Mesendoderm (in vitro differentiated cells): ENCODE results near the gene TTC33.
"Not testable (repeated sequence)": the region's sequence is repeated elsewhere in the genome, so short reads cannot be mapped to it uniquely, and the experiment has no call there.

ENCODE experiments used
- DNase-seq: peaks from one replicate; pipeline ENCODE4 v3.0.0; 2013
- H2AK5ac ChIP-seq: 2 replicates; pipeline ENCODE4 v1.6.1; 2013; ENCODE audit warnings: low read length, inconsistent platforms
- H2BK120ac ChIP-seq: 2 replicates; pipeline ENCODE4 v1.6.1; 2013; ENCODE audit warnings: low read depth, mild to moderate bottlenecking, low read length, moderate library complexity, mixed read lengths
- H2BK15ac ChIP-seq: replicated peaks from 2 replicates; pipeline ENCODE4 v1.6.1; 2013; ENCODE audit warnings: low read depth, mild to moderate bottlenecking, moderate library complexity
- H2BK5ac ChIP-seq: 2 replicates; pipeline ENCODE4 v1.6.1; 2013; ENCODE audit warnings: low read length, inconsistent platforms
- H3K18ac ChIP-seq: 2 replicates; pipeline ENCODE4 v1.6.1; 2013; ENCODE audit warnings: mild to moderate bottlenecking, low read length, mixed read lengths
- H3K23ac ChIP-seq: one replicate; pipeline ENCODE4 v1.6.1; 2013; ENCODE audit warnings: low read length
- H3K27ac ChIP-seq: 2 replicates; pipeline ENCODE4 v1.5.1; 2013; ENCODE audit warnings: low read depth, mild to moderate bottlenecking, inconsistent platforms, low read length, moderate library complexity
- H3K27me3 ChIP-seq: 2 replicates; pipeline ENCODE4 v1.6.1; 2013; ENCODE audit warnings: low read length, control low read depth, mild to moderate bottlenecking, inconsistent platforms; ENCODE audit not compliant: insufficient read depth, poor library complexity
- H3K36me3 ChIP-seq: 2 replicates; pipeline ENCODE4 v1.6.1; 2013; ENCODE audit warnings: low read length, inconsistent platforms; ENCODE audit not compliant: control insufficient read depth, insufficient read depth
- H3K4ac ChIP-seq: one replicate; pipeline ENCODE4 v1.6.1; 2013; ENCODE audit warnings: low read depth, mild to moderate bottlenecking, low read length, moderate library complexity
- H3K4me1 ChIP-seq: 2 replicates; pipeline ENCODE4 v1.6.1; 2013; ENCODE audit warnings: low read depth, low read length, inconsistent platforms; ENCODE audit not compliant: control insufficient read depth
- H3K4me2 ChIP-seq: 2 replicates; pipeline ENCODE4 v1.6.1; 2013; ENCODE audit warnings: low read length
- H3K4me3 ChIP-seq: 2 replicates; pipeline ENCODE4 v1.5.1; 2013; ENCODE audit warnings: mild to moderate bottlenecking, low read length
- H3K56ac ChIP-seq: one replicate; pipeline ENCODE4 v1.6.1; 2013; ENCODE audit warnings: low read length
- H3K79me1 ChIP-seq: 2 replicates; pipeline ENCODE4 v1.6.1; 2013; ENCODE audit warnings: low read length, inconsistent platforms
- H3K79me2 ChIP-seq: 2 replicates; pipeline ENCODE4 v1.6.1; 2013; ENCODE audit warnings: mild to moderate bottlenecking, low read length; ENCODE audit not compliant: control insufficient read depth, insufficient read depth
- H3K9ac ChIP-seq: 2 replicates; pipeline ENCODE4 v1.6.1; 2013; ENCODE audit warnings: low read length, inconsistent platforms
- H4K5ac ChIP-seq: one replicate; pipeline ENCODE4 v1.6.1; 2013; ENCODE audit warnings: low read length
- H4K8ac ChIP-seq: one replicate; pipeline ENCODE4 v1.6.1; 2013; ENCODE audit warnings: low read depth, mild to moderate bottlenecking, control low read depth, low read length, moderate library complexity
- WGBS: extraction: QIAGEN DNeasy Blood & Tissue Kit; methylation state at CpG from one replicate; pipeline ENCODE4 v1.1.7; 2013; ENCODE audit warnings: low lambda C conversion rate, missing lambda C conversion rate; ENCODE audit not compliant: insufficient coverage; ENCODE audit errors: extremely low coverage; 5-methylcytosine and 5-hydroxymethylcytosine counted together

TTC33 gene

GRCh38 chr5:40722497-40722911 is 33.3 kb downstream of the TTC33 start:
- not testable (repeated sequence) for H3K23ac ChIP-seq, H3K4me2 ChIP-seq, DNase-seq, H2AK5ac ChIP-seq, H3K4ac ChIP-seq, H3K4me3 ChIP-seq, H2BK15ac ChIP-seq, H3K9ac ChIP-seq, H2BK5ac ChIP-seq, H4K5ac ChIP-seq, H4K8ac ChIP-seq, H2BK120ac ChIP-seq, H3K79me2 ChIP-seq, H3K36me3 ChIP-seq, H3K27me3 ChIP-seq, H3K56ac ChIP-seq, H3K27ac ChIP-seq, H3K18ac ChIP-seq, H3K4me1 ChIP-seq, H3K79me1 ChIP-seq
- WGBS, result no CpG with 5 or more reads among the region's 37 CpGs

DNA sequence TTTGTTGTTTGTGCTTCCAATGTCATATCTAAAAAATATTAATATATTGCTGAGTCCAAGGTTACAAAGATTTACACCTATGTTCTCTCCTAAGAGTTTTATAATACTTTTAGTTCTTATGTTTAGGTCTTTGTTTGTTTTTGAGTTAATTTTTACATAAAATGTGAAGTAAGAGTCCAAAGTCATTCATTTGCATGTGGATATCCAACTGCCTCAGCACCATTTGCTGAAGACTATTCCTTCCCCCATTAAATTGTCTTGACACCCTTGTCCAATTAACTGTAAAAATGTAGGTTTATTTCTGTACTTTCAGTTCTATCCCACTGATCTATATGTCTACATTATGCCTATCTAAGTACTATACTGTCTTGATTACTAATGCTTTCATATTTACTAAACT is 35.7 kb downstream of the TTC33 start:
- no peak overlapping the region for H3K18ac ChIP-seq
- no peak overlapping the region for H2AK5ac ChIP-seq
- no peak overlapping the region for H3K4me3 ChIP-seq
- no peaks in the 10 kb centered on the region for H3K79me2 ChIP-seq
- no peak for DNase-seq
- no peak overlapping the region for H4K8ac ChIP-seq
- H3K27me3 ChIP-seq, result no peaks in the 10 kb centered on the region
- no peak overlapping the region for H2BK120ac ChIP-seq
- H3K23ac ChIP-seq, result no peak overlapping the region
- no peak overlapping the region for H2BK15ac ChIP-seq
- no peak overlapping the region for H2BK5ac ChIP-seq
- no peak overlapping the region for H3K56ac ChIP-seq
- H4K5ac ChIP-seq, result no peak overlapping the region
- no peak overlapping the region for H3K4me2 ChIP-seq
- H3K4ac ChIP-seq, result no peak overlapping the region
- H3K79me1 ChIP-seq, result no peaks in the 10 kb centered on the region
- H3K4me1 ChIP-seq, result no peaks in the 10 kb centered on the region
- no peak overlapping the region for H3K9ac ChIP-seq
- no peaks in the 10 kb centered on the region for H3K36me3 ChIP-seq
- no peak overlapping the region for H3K27ac ChIP-seq

DNA sequence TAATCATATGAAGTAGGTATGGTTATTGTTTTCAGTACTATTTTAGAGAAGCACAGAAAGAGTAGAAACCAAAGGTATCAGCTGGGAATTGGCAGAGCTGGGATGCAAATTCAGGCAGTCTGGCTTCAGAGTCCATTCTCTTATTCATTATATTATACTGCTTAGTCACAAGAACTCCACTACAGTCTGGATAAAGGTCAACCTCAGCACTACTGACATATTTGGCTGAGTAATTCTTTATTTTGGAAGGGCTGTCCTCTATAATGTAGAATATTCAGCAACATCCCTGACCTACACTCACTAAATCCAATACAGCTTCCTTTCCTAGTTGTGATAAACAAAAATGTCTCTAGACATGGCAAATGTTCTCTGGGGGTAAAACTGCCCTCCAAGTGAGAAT is 38.5 kb downstream of the TTC33 start:
- Histone ChIP-seq H3K56ac (no peak overlapping the region), H3K18ac (no peak overlapping the region), H2BK120ac (no peak overlapping the region), H3K4me3 (no peak overlapping the region), H3K4me2 (no peak overlapping the region), H3K79me1 (no peaks in the 10 kb centered on the region), H2AK5ac (no peak overlapping the region), H2BK15ac (no peak overlapping the region), H2BK5ac (no peak overlapping the region), H3K9ac (no peak overlapping the region), H3K79me2 (no peaks in the 10 kb centered on the region), H4K5ac (no peak overlapping the region), H3K4me1 (no peaks in the 10 kb centered on the region), H3K23ac (no peak overlapping the region), H3K4ac (no peak overlapping the region), H4K8ac (no peak overlapping the region), H3K27ac (no peak overlapping the region), H3K27me3 (no peaks in the 10 kb centered on the region), H3K36me3 (no peaks in the 10 kb centered on the region)
- DNase-seq, result no peak

DNA sequence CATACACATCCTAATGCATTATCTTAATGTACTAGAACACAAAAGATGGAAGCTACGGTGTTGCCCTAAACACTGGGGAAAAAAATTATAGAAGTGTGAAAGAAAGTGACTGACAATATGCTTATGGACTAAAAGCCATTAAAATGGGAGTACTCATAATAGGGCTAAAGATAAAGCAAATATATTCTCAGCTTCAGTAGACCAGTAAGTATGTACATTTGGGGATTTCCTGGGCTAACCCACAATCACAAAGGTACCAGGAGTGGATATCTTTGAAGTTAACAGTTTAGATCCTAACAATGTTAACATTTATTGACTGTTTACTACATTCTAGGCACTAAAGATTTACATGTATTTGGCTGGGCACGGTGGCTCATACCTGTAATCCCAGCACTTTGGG is 39.2 kb downstream of the TTC33 start:
- Histone ChIP-seq H3K4me3 (no peak overlapping the region), H3K27ac (no peak overlapping the region), H2BK15ac (no peak overlapping the region), H3K23ac (no peak overlapping the region), H3K18ac (no peak overlapping the region), H2BK120ac (no peak overlapping the region), H3K79me1 (no peaks in the 10 kb centered on the region), H3K4ac (no peak overlapping the region), H4K8ac (no peak overlapping the region), H3K27me3 (no peaks in the 10 kb centered on the region), H2AK5ac (no peak overlapping the region), H3K36me3 (no peaks in the 10 kb centered on the region), H3K4me2 (no peak overlapping the region), H3K56ac (no peak overlapping the region), H3K9ac (no peak overlapping the region), H4K5ac (no peak overlapping the region), H2BK5ac (no peak overlapping the region), H3K4me1 (no peaks in the 10 kb centered on the region), H3K79me2 (no peaks in the 10 kb centered on the region)
- DNase-seq, result no peak
- no CpG with 5 or more reads among the region's 2 CpGs for WGBS

DNA sequence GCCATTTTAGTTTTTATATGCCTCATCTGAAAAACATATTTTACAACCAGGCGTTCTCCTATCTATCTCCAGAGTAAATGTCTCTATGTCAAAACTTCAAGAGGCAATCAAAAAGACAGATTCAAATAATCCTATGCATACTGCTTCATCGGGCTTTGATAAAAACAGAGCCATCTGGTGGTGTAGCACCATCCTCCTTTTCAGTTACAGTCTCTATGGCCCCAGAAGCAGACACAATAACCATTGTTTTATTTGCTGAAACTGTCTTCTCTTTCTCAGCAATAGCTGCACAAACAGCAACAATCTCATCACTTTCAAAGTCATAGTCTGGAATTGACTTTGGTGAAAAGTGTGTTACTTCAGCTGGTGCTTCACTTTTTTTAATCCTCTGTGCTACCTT is 39.8 kb downstream of the TTC33 start:
- Histone ChIP-seq H2BK120ac (no peak overlapping the region), H3K79me1 (no peaks in the 10 kb centered on the region), H2BK5ac (no peak overlapping the region), H3K18ac (no peak overlapping the region), H3K27me3 (no peaks in the 10 kb centered on the region), H4K8ac (no peak overlapping the region), H3K9ac (no peak overlapping the region), H3K79me2 (no peaks in the 10 kb centered on the region), H3K27ac (no peak overlapping the region), H2AK5ac (no peak overlapping the region), H3K36me3 (no peaks in the 10 kb centered on the region), H3K23ac (no peak overlapping the region), H3K4ac (no peak overlapping the region), H3K4me1 (no peaks in the 10 kb centered on the region), H3K4me2 (no peak overlapping the region), H4K5ac (no peak overlapping the region), H3K4me3 (no peak overlapping the region), H3K56ac (no peak overlapping the region), H2BK15ac (no peak overlapping the region)
- DNase-seq, result peak; percentile 16
- no CpG with 5 or more reads among the region's 2 CpGs for WGBS

DNA sequence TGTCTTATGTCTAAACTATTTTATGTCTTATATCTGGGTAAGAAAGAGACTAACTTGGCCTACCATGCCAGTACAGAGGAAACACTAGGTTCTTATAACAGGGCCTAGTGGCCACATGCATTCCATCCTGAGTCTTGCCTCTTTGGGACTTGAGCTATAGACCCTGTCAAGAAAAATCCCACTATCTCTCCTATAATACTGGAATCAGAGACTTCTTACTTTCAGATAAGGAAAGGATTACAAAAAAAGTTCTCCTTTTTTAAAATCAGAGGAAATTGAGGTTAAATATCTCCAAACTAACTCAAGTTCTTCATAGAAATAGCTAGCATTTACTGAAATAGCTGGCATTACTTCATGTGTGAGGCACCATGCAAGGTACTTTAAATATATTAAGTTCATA is 41.8 kb downstream of the TTC33 start:
- no peak for DNase-seq
- H3K56ac ChIP-seq, result no peak overlapping the region
- H3K79me1 ChIP-seq, result no peaks in the 10 kb centered on the region
- H3K4me1 ChIP-seq, result no peaks in the 10 kb centered on the region
- H3K9ac ChIP-seq, result no peak overlapping the region
- no peak overlapping the region for H4K5ac ChIP-seq
- H2BK5ac ChIP-seq, result no peak overlapping the region
- no peak overlapping the region for H3K4me3 ChIP-seq
- no peak overlapping the region for H3K18ac ChIP-seq
- no peak overlapping the region for H3K4ac ChIP-seq
- H4K8ac ChIP-seq, result no peak overlapping the region
- H3K79me2 ChIP-seq, result no peaks in the 10 kb centered on the region
- no peak overlapping the region for H3K4me2 ChIP-seq
- no peak overlapping the region for H2BK15ac ChIP-seq
- H3K36me3 ChIP-seq, result no peaks in the 10 kb centered on the region
- H3K27ac ChIP-seq, result no peak overlapping the region
- no peak overlapping the region for H2BK120ac ChIP-seq
- no peak overlapping the region for H2AK5ac ChIP-seq
- no peak overlapping the region for H3K23ac ChIP-seq
- H3K27me3 ChIP-seq, result no peaks in the 10 kb centered on the region
